Measurements from ENCODE around the gene DSCAML1.

Gene DSCAML1

GRCh38 chr11:117620086-117620485 lies 176.9 kb downstream of the DSCAML1 start:
- DNase-seq, result peak in 4 of 42 donors; percentile 6 to 27 (median 10)
- intact Hi-C loops (cut with DNase I), result no loop called here

- intact Hi-C loops (cut with DNase I), result no loop called here
- DNase-seq, result peak in 1 of 42 donors; percentile 8
These were observed 177.4 kb downstream of the DSCAML1 start for GRCh38 chr11:117619661-117620060.

- DNase-seq, result peak in 14 of 42 donors; percentile 24 to 81 (median 54)
- intact Hi-C loops (cut with DNase I), result no loop called here
These were observed 178.0 kb downstream of the DSCAML1 start for GRCh38 chr11:117618982-117619355.

- intact Hi-C loops (cut with DNase I), result no loop called here
- peak in 4 of 42 donors; percentile 3 to 38 (median 22) for DNase-seq
These were observed 178.6 kb downstream of the DSCAML1 start for GRCh38 chr11:117618302-117618981.

- intact Hi-C loops (cut with DNase I), result no loop called here
- peak in 1 of 42 donors; percentile 26 for DNase-seq
These were observed 180.0 kb downstream of the DSCAML1 start for GRCh38 chr11:117616979-117617378.

- peak in 3 of 42 donors; percentile 4 to 45 (median 20) for DNase-seq
- intact Hi-C loops (cut with DNase I), result no loop called here
These were observed 182.3 kb downstream of the DSCAML1 start for GRCh38 chr11:117614728-117615127.

GRCh38 chr11:117613521-117613920 lies 183.5 kb downstream of the DSCAML1 start:
- peak in 2 of 42 donors; percentile 8 to 11 for DNase-seq
- intact Hi-C loops (cut with DNase I), result no loop called here

- peak in 7 of 42 donors; percentile 30 to 65 (median 50) for DNase-seq
- intact Hi-C loops (cut with DNase I), result no loop called here
These were observed 184.8 kb downstream of the DSCAML1 start for GRCh38 chr11:117612177-117612576.

- intact Hi-C loops (cut with DNase I), result no loop called here
These were observed 186.1 kb downstream of the DSCAML1 start for GRCh38 chr11:117610901-117611300.

GRCh38 chr11:117610045-117610444 lies 187.0 kb downstream of the DSCAML1 start:
- peak in 2 of 42 donors; percentile 1 to 2 for DNase-seq
- intact Hi-C loops (cut with DNase I), result no loop called here

More at GRCh38 chr11:117610901-117611300, 186.1 kb downstream of the DSCAML1 start:
- DNase-seq, result peak in 2 of 42 donors; percentile 18 to 37

- intact Hi-C loops (cut with DNase I), result loop anchor here (10.0 kb wide), 1 partner anchor 187 kb away; the partner anchor contains the start of gene DSCAML1
- peak in 1 of 42 donors; percentile 0 for DNase-seq
These were observed 189.6 kb downstream of the DSCAML1 start for GRCh38 chr11:117607449-117607848.

GRCh38 chr11:117606790-117607189 lies 190.2 kb downstream of the DSCAML1 start:
- DNase-seq, result peak in 2 of 42 donors; percentile 7 to 18
- intact Hi-C loops (cut with DNase I), result loop anchor here (10.0 kb wide), 1 partner anchor 188 kb away; the partner anchor contains the start of gene DSCAML1

- intact Hi-C loops (cut with DNase I), result loop anchor here (10.0 kb wide), 1 partner anchor 189 kb away; the partner anchor contains the start of gene DSCAML1
- DNase-seq, result peak in 3 of 42 donors; percentile 3 to 11 (median 4)
These were observed 190.8 kb downstream of the DSCAML1 start for GRCh38 chr11:117606211-117606610.

- DNase-seq, result no peak
- intact Hi-C loops (cut with DNase I), result loop anchor here (10.0 kb wide), 1 partner anchor 189 kb away; the partner anchor contains the start of gene DSCAML1
These were observed 191.7 kb downstream of the DSCAML1 start for GRCh38 chr11:117605331-117605730.

- peak in 39 of 42 donors; percentile 43 to 83 (median 61) for DNase-seq
- intact Hi-C loops (cut with DNase I), result loop anchor here (10.0 kb wide), 1 partner anchor 190 kb away; the partner anchor contains the start of gene DSCAML1
These were observed 192.6 kb downstream of the DSCAML1 start for GRCh38 chr11:117604336-117604995.

- intact Hi-C loops (cut with DNase I), result loop anchor here (10.0 kb wide), 1 partner anchor 191 kb away; the partner anchor contains the start of gene DSCAML1
- peak in 2 of 42 donors; percentile 8 to 14 for DNase-seq
These were observed 193.1 kb downstream of the DSCAML1 start for GRCh38 chr11:117603932-117604331.

GRCh38 chr11:117601006-117601708 lies 195.9 kb downstream of the DSCAML1 start:
- DNase-seq, result peak in 31 of 42 donors; percentile 31 to 82 (median 59)
- intact Hi-C loops (cut with DNase I), result loop anchor here (10.0 kb wide), 1 partner anchor 194 kb away; the partner anchor contains the start of gene DSCAML1

GRCh38 chr11:117600234-117600783 lies 196.7 kb downstream of the DSCAML1 start:
- intact Hi-C loops (cut with DNase I), result loop anchor here (10.0 kb wide), 1 partner anchor 194 kb away; the partner anchor contains the start of gene DSCAML1
- peak; percentile 48 to 90 (median 77) for DNase-seq

- intact Hi-C loops (cut with DNase I), result no loop called here
- DNase-seq, result peak in 4 of 42 donors; percentile 37 to 78 (median 54)
These were observed 199.9 kb downstream of the DSCAML1 start for GRCh38 chr11:117597071-117597470.

Measured in head of caudate nucleus (tissue), 42 donors.